Progenitor cell of endocrine pancreas (in vitro differentiated cells): ENCODE measurements around the gene GOLGA8O. TPM values are rescaled to one million over a fixed set of nuclear protein-coding genes. Genes with fewer than 3 reads are reported as not detected.
"Not testable (repeated sequence)": the region's sequence is repeated elsewhere in the genome, so short reads cannot be mapped to it uniquely, and the experiment has no call there.

Source experiments
- DNase-seq: peaks from one replicate; pipeline ENCODE4 v3.0.0; 2021; ENCODE audit warnings: low spot score; ENCODE audit not compliant: unreplicated experiment
- H3K27ac Mint-ChIP-seq: 2 replicates; pipeline ENCODE4 v1.8.0; 2021; ENCODE audit warnings: mild to moderate bottlenecking, moderate library complexity, mixed read lengths
- H3K27me3 Mint-ChIP-seq: 2 replicates; pipeline ENCODE4 v1.8.0; 2021; ENCODE audit warnings: mixed read lengths
- H3K36me3 Mint-ChIP-seq: 2 replicates; pipeline ENCODE4 v1.8.0; 2022; ENCODE audit warnings: mixed read lengths; ENCODE audit not compliant: insufficient read depth
- H3K4me1 Mint-ChIP-seq: 2 replicates; pipeline ENCODE4 v1.8.0; 2021; ENCODE audit warnings: low read depth, mixed read lengths
- H3K4me3 Mint-ChIP-seq: 2 replicates; pipeline ENCODE4 v1.8.0; 2021; ENCODE audit warnings: low read depth, mild to moderate bottlenecking, moderate library complexity, mixed read lengths
- H3K9me3 Mint-ChIP-seq: 2 replicates; pipeline ENCODE4 v1.8.0; 2021; ENCODE audit warnings: low read depth, mixed read lengths
- long read RNA-seq: library from polyadenylated mRNA; unstranded; transcript quantifications from one replicate; pipeline ENCODE4 v2.0.0, GENCODE V29; 2020
- total RNA-seq: library from RNA; stranded (reverse); gene quantifications from 2 replicates; pipeline ENCODE4 v1.2.1, GENCODE V29; 2021
- TF ChIP-seq, protein P1 (sequence below): fragments of 200-600 bp; sonication (generic); IDR thresholded peaks from one replicate; pipeline ENCODE4 v1.5.0; 2021; ENCODE audit warnings: antibody characterized with exemption, mild to moderate bottlenecking; ENCODE audit not compliant: unreplicated experiment

GOLGA8O gene, protein sequence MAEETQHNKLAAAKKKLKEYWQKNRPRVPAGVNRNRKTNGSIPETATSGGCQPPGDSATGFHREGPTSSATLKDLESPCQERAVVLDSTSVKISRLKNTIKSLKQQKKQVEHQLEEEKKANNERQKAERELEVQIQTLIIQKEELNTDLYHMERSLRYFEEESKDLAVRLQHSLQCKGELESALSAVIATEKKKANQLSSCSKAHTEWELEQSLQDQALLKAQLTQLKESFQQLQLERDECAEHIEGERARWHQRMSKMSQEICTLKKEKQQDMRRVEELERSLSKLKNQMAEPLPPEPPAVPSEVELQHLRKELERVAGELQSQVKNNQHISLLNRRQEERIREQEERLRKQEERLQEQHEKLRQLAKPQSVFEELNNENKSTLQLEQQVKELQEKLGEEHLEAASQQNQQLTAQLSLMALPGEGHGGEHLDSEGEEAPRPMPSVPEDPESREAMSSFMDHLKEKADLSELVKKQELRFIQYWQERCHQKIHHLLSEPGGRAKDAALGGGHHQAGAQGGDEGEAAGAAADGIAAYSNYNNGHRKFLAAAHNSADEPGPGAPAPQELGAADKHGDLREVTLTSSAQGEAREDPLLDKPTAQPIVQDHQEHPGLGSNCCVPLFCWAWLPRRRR
- total RNA-seq = 0.31 TPM in 1 of 2 replicates, not detected in the other
- long read RNA-seq = 0 reads

DNA sequence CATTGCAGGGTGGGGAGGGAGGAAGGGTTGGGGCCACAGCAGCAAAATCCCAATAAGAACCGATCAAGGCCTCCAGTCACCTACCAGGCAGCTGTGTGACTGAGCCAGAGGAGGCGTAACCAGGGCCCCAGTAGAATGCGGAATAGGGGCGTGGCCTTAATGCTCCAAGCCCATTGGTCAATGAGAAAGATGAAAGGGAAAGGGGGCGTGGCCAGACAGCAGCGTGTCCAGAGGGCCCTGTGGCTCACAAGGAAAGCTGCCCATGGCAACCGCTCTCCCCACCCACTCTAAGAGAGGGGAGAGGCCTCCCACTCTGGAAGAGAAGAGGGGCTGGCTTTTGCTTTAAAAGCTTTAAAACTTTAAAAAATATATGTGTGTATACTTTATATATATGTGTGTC is at the start of gene GOLGA8O:
Gene GOLGA8O (minus strand): TSS at position 101 of the 400 bp plus-strand sequence. CDS start 98 bp downstream, at position 3.
- not testable (repeated sequence) for H3K4me1 Mint-ChIP-seq, H3K27ac Mint-ChIP-seq, H3K36me3 Mint-ChIP-seq, DNase-seq, H3K4me3 Mint-ChIP-seq, H3K9me3 Mint-ChIP-seq, H3K27me3 Mint-ChIP-seq

DNA sequence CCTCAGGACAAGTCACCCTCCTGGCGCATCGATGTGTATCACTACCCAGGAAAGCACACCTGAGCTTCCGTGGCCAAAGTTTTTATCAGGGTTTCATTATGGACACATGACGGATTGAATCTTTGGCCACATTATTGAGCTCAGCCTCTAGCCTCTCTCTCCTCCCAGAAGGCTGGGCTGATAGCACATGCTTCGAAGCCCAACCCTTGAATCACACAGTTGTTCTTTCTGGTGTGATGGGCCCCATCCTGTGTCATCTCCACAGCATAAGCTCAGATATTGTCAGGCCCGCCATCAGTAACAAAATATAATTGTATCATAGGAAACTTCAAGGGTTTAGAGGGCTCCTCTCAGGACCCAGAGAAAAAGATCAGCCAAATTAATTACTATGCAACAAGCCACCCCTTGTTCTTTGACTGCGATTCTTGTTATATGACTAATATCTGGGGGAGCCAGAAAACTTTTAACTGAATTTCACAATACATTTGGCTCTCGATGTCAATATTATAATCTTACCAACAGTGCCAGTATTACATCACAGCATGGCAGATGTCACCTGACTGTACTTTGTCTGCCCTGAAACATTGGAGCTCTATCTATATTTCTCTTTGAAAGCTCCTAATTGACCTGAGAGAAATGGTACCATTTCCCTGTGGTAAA is 48.8 kb upstream of the GOLGA8O start:
- H3K36me3 Mint-ChIP-seq, H3K9me3 Mint-ChIP-seq, H3K4me3 Mint-ChIP-seq, H3K4me1 Mint-ChIP-seq, H3K27me3 Mint-ChIP-seq, H3K27ac Mint-ChIP-seq, DNase-seq: not testable (repeated sequence)

DNA sequence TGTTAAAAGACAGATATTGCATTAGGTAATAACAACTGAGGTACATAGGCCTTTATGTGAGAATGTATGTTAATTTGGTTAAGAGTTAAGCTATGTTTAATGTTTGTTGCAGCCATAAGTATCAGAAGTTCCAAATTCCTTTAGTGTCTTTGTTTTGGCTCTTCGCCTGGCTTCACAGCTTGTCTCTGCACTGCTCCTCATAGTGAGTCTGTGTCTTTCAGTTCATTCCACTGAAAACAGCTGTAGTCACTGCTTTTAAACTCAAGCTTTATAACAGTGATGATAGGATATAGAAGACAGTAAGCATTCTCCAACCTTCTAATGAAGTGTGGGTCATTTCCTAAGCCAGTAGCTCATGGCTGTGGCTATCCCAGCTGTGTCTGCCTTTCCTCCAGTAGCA is 47.5 kb upstream of the GOLGA8O start:
- not testable (repeated sequence) for H3K36me3 Mint-ChIP-seq, H3K4me1 Mint-ChIP-seq, H3K9me3 Mint-ChIP-seq, H3K27ac Mint-ChIP-seq, DNase-seq, H3K4me3 Mint-ChIP-seq, H3K27me3 Mint-ChIP-seq

DNA sequence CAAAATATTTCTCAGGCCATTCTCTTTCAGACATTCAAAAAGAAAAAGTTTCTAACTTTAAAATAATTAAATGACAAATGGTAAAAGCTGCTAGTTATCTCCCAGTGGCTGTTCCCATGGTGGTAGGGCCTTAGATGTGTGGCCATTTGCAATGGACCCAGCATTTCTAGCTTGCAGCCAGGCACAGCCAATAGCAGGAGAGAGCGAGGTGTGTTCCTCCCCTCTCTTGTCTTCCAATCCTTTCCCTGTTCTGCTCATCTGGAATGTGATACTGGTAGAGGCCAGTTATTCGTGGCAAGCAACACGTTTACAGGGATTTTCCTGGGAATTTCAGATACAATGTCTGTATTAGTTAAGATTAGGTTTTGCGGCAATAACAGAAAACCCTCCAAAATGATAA is 37.3 kb upstream of the GOLGA8O start:
- not testable (repeated sequence) for DNase-seq, H3K9me3 Mint-ChIP-seq, H3K4me3 Mint-ChIP-seq, H3K27me3 Mint-ChIP-seq, H3K27ac Mint-ChIP-seq, H3K4me1 Mint-ChIP-seq, H3K36me3 Mint-ChIP-seq

DNA sequence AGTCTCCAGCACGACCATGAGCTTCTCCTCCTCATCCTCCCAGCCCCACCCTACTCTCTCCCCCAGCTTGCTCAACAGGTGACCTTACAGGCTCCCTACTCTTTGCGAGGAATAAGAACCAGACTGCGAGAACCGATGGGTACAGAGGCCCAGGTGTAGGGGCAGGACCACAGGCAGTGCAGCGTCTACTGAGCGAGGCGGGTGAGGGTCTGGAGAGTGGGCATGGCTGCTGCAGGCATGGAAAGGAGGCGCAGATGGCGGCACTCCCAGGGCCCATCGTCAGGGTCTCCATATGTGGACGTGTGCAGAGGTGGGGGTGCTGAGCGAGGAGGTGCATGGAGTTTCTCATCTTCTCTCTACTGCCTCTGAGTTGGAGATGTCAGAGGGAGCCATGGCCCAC is 31.0 kb upstream of the GOLGA8O start:
- H3K27ac Mint-ChIP-seq = not testable (repeated sequence)

DNA sequence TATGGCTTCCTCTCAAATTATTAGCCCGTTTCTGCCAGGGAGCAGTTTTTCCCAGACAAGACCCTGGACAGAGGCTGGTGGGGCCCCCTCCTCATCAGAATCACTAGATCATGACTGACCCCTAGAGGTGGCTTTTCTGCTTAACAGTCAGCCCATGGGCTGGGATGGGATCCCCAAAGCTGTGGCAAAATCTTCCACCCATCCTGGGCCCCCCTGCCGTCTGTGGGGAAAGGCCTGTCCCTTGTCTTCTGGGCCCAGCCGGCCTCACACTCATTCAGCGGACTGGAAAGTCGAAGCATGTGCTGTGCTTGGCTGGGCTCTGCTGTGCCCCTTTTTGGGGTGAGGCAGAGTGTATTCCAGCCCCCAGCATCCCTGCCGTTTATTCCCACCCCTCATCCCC is 27.9 kb upstream of the GOLGA8O start:
- H3K9me3 Mint-ChIP-seq, H3K27me3 Mint-ChIP-seq, DNase-seq, H3K27ac Mint-ChIP-seq, H3K36me3 Mint-ChIP-seq, H3K4me1 Mint-ChIP-seq, H3K4me3 Mint-ChIP-seq: not testable (repeated sequence)

More for the DNA sequence above, 31.0 kb upstream of the GOLGA8O start:
- H3K4me1 Mint-ChIP-seq, H3K9me3 Mint-ChIP-seq, DNase-seq, H3K4me3 Mint-ChIP-seq, H3K36me3 Mint-ChIP-seq, H3K27me3 Mint-ChIP-seq: not testable (repeated sequence)

DNA sequence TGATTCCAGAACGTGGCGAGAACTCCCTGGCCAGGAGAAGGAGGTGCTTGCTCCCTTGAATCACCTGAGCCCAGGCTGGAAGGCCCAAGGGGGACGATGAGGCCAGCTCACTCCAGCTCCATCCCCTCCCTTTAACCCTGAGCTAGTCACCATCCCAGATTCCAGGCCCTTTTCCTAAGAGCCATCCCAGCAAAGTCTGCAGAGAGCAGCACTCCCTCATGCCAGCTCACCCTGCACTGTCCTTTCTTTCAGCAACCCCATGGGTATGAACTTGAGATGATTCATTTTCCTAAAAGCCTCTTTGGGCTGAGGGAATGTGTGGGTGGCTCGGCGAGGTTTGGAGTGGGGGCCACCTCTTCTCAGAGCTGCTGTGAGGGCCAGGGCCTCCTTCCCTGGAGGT is 26.2 kb upstream of the GOLGA8O start:
- not testable (repeated sequence) for H3K9me3 Mint-ChIP-seq, H3K27me3 Mint-ChIP-seq, H3K36me3 Mint-ChIP-seq, DNase-seq, H3K4me1 Mint-ChIP-seq, H3K27ac Mint-ChIP-seq, H3K4me3 Mint-ChIP-seq

DNA sequence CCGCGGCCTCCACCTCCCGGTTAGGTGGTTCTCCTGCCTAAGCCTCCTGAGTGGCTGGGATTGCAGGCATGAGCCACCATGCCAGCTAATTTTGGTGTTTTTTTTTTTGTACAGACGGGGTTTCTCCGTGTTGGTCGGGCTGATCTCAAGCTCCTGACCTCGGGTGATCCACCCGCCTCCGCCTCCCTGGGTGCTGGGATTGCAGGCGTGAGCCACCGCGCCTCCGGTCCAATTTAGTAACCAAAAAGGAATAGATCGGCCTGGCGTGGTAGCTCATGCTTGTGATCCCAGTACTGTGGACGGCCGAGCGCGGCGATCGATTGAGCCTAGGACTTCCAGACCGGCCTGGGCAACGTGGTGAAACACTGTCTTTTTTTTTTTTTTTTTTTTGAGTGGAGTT is 12.6 kb upstream of the GOLGA8O start:
- H3K36me3 Mint-ChIP-seq, H3K27me3 Mint-ChIP-seq, H3K9me3 Mint-ChIP-seq, H3K4me3 Mint-ChIP-seq, H3K4me1 Mint-ChIP-seq, DNase-seq, H3K27ac Mint-ChIP-seq: not testable (repeated sequence)

DNA sequence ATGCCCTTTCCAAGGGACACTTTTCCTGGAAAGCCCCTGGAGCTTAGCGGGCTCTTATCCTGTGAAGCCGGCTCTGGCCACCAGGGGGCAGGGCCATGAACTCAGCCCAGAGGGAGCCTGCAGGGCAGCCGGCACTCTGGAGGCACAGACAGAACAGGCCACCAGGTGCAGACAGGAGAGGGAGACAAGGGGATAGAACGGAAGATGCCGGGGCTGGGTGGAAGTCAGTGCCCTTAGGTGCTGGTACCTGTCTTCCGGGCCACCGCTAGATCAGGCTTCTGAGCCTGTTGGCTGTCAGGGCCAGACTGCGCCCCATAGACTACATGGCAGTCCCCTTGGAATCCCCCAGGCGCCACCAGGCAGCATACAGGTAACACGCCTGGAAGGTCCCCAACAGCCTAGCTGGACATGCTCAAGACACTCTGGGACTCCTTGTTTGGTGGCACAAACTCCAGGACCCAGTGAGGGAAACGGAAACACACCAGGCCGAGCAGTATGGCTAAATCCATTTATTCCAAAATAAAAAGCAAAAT is 14.9 kb downstream of the GOLGA8O start:
- H3K27me3 Mint-ChIP-seq, H3K9me3 Mint-ChIP-seq, H3K4me3 Mint-ChIP-seq, H3K27ac Mint-ChIP-seq, H3K36me3 Mint-ChIP-seq, H3K4me1 Mint-ChIP-seq, DNase-seq: not testable (repeated sequence)
- TF ChIP-seq, protein P1, sequence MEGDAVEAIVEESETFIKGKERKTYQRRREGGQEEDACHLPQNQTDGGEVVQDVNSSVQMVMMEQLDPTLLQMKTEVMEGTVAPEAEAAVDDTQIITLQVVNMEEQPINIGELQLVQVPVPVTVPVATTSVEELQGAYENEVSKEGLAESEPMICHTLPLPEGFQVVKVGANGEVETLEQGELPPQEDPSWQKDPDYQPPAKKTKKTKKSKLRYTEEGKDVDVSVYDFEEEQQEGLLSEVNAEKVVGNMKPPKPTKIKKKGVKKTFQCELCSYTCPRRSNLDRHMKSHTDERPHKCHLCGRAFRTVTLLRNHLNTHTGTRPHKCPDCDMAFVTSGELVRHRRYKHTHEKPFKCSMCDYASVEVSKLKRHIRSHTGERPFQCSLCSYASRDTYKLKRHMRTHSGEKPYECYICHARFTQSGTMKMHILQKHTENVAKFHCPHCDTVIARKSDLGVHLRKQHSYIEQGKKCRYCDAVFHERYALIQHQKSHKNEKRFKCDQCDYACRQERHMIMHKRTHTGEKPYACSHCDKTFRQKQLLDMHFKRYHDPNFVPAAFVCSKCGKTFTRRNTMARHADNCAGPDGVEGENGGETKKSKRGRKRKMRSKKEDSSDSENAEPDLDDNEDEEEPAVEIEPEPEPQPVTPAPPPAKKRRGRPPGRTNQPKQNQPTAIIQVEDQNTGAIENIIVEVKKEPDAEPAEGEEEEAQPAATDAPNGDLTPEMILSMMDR = peak; percentile 32

DNA sequence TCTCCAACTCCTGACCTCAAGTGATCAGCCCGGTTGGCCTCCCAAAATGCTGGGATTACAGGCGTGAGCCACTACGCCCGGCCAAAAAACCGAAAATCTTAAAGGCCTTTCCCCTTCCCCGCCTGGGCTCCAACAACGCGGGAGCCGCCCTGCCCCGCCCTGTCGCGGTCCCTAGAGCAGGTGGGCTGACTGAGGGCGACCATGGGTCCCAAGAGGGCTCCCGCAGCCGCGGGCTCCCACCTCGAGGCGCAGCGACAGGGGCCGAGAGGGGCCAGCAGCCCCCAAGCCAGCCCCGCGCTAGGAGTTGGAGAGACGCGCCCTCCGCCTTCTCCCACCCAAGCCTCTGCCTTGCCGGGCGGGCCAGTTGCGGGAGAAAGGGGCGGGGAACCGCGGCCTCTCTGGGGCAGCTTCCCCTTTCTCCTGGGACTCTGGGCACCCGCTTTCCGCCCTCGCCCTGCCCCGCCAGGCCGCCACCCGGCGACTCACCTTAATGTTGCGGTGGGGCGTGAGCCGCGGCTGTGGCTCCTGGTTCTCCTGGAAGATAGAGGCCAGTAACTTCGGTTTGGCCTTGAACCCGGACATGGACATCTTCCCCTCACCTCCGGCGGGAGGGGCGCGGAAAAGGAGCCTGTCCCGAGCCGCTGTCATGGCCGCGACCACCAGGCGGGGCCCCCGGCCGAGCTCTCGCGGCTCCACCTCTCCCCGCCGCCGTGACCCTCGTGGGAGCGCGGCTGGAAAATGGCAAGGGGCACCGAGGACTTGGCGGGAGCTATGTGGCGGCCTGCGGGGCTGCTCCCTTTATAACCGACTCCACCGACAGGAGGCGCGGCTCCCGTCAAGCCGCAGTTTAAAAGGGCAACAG is 21.1 kb downstream of the GOLGA8O start:
- not testable (repeated sequence) for H3K4me1 Mint-ChIP-seq, H3K27me3 Mint-ChIP-seq, H3K4me3 Mint-ChIP-seq, DNase-seq, H3K27ac Mint-ChIP-seq, H3K9me3 Mint-ChIP-seq, H3K36me3 Mint-ChIP-seq

DNA sequence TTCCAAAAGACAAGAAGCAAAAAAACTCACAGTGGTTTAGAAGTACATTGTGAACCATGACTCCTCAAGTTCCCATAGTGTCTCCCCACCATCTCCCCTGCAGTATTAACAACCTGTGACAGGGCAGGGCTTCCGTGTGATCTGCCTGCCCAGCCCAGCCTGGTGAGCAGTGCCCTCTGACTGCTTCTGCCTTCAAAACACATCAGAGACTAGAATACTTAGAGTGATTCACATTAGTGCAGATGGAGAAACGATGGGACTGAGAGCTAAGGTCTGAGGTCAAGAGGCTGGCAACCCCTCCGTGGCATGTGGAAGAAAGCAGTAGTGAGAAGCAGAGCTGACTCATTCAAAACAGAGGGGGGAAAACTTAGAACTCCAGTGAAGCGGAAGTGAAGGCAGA is 27.8 kb downstream of the GOLGA8O start:
- not testable (repeated sequence) for H3K36me3 Mint-ChIP-seq, H3K9me3 Mint-ChIP-seq, H3K27me3 Mint-ChIP-seq, H3K4me3 Mint-ChIP-seq, H3K27ac Mint-ChIP-seq, DNase-seq, H3K4me1 Mint-ChIP-seq
